ENCODE data around the gene SNCB.

Gene SNCB

GRCh38 chr5:176629853-176630680, at the start of gene SNCB, which contains the start of gene EIF4E1B:
SNCB (minus strand) TSS chr5:176630534; CDS start chr5:176629654, 880 bp downstream.
EIF4E1B (plus strand) TSS chr5:176630675; CDS start chr5:176642788, 12,113 bp downstream.
- DNase-seq = peak; percentile 49

GRCh38 chr5:176679365-176680225, 49.3 kb upstream of the SNCB start:
- no peak for DNase-seq

GRCh38 chr5:176678584-176678983, 48.2 kb upstream of the SNCB start:
- DNase-seq = no peak

GRCh38 chr5:176677209-176677939, 47.0 kb upstream of the SNCB start:
- no peak for DNase-seq

- DNase-seq = no peak
Measured at GRCh38 chr5:176676361-176676824, 46.1 kb upstream of the SNCB start.

GRCh38 chr5:176675676-176676360, 45.5 kb upstream of the SNCB start:
- DNase-seq = no peak

- DNase-seq = no peak
Measured at GRCh38 chr5:176674799-176675198, 44.5 kb upstream of the SNCB start.

GRCh38 chr5:176673651-176674583, 43.6 kb upstream of the SNCB start:
- DNase-seq = no peak

GRCh38 chr5:176671890-176672747, 41.8 kb upstream of the SNCB start:
- no peak for DNase-seq

- DNase-seq = no peak
Measured at GRCh38 chr5:176671399-176671798, 41.1 kb upstream of the SNCB start.

GRCh38 chr5:176670449-176670848, 40.1 kb upstream of the SNCB start:
- no peak for DNase-seq

- no peak for DNase-seq
Measured at GRCh38 chr5:176667637-176668036, 37.3 kb upstream of the SNCB start.

- DNase-seq = no peak
Measured at GRCh38 chr5:176665517-176665916, 35.2 kb upstream of the SNCB start.

GRCh38 chr5:176664886-176665285, 34.6 kb upstream of the SNCB start:
- no peak for DNase-seq

- DNase-seq = no peak
Measured at GRCh38 chr5:176664479-176664878, 34.1 kb upstream of the SNCB start.

- no peak for DNase-seq
Measured at GRCh38 chr5:176663566-176663965, 33.2 kb upstream of the SNCB start.

GRCh38 chr5:176662371-176663333, 32.3 kb upstream of the SNCB start:
- no peak for DNase-seq

- DNase-seq = no peak
Measured at GRCh38 chr5:176661676-176662075, 31.3 kb upstream of the SNCB start.
